HUDEP-2 (cell line): ENCODE results near the gene GMCL1.
"Not testable (repeated sequence)": the region's sequence is repeated elsewhere in the genome, so short reads cannot be mapped to it uniquely, and the experiment has no call there.

ENCODE experiments used
- DNase-seq, 76 experiments: peaks; one replicate each; lab custom pipeline; 2025; ENCODE audit not compliant: unreplicated experiment in 76 of 76; lab: John Stamatoyannopoulos, UW

GMCL1 gene, protein sequence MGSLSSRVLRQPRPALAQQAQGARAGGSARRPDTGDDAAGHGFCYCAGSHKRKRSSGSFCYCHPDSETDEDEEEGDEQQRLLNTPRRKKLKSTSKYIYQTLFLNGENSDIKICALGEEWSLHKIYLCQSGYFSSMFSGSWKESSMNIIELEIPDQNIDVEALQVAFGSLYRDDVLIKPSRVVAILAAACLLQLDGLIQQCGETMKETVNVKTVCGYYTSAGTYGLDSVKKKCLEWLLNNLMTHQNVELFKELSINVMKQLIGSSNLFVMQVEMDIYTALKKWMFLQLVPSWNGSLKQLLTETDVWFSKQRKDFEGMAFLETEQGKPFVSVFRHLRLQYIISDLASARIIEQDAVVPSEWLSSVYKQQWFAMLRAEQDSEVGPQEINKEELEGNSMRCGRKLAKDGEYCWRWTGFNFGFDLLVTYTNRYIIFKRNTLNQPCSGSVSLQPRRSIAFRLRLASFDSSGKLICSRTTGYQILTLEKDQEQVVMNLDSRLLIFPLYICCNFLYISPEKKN

DNA sequence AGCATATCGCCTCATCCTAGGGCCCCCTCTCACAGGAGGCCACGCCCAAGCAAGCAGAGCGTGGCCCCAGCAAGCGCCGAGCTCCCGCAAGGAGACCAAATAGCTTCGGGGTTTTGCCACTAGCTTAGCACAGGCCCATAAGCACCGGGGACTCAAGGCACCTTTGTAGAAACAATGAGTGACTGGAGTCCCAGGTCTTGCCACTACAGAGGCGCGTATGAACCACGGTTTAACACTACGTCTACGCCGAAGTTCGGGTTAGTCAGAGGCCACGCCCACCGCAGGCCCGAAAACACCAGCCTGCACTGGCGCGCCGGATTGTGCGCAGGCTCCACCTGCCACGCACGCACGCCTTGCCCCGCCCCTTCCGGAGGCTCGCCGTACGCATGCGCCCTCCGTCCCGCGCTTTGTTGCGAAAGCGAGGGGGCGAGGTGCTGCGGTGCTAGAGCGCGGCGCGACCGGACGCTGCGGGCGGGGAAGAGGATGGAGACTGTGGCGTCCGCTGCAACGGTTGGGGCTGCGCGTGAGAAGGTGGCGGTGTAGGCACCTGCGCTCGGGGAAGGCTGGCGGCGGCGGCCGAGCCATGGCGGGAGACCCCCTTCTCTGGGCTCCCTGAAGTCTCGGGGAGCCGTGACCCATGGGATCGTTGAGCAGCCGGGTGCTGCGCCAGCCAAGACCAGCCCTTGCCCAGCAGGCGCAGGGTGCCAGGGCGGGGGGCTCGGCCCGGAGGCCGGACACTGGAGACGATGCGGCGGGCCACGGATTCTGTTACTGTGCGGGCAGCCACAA, at the start of gene GMCL1:
TSS of gene GMCL1 (plus strand) at position 405 of the 789 bp plus-strand sequence. CDS start at position 638, 233 bp downstream.
- peak in 75 of 76 experiments; percentile 30 to 98 (median 93) for DNase-seq

DNA sequence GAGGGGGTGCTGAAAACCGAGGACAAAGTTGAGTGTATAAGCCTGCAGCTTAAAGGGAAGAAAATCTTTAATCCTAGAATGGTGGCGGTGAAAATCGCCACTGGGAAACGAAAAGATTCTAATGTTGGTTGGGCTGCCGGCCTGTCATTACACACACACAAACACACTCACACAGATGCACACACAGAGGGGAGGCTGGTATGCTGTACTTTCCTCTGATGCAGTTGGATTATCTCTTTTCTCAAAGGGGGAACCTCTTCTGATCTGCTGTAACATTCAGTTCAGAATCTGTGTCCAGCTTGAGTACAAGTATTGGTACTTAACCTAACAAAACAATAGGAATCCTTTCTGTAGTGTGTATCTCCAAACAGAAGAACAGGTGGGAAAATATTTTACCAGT, 48.5 kb upstream of the GMCL1 start:
- no peak for DNase-seq

DNA sequence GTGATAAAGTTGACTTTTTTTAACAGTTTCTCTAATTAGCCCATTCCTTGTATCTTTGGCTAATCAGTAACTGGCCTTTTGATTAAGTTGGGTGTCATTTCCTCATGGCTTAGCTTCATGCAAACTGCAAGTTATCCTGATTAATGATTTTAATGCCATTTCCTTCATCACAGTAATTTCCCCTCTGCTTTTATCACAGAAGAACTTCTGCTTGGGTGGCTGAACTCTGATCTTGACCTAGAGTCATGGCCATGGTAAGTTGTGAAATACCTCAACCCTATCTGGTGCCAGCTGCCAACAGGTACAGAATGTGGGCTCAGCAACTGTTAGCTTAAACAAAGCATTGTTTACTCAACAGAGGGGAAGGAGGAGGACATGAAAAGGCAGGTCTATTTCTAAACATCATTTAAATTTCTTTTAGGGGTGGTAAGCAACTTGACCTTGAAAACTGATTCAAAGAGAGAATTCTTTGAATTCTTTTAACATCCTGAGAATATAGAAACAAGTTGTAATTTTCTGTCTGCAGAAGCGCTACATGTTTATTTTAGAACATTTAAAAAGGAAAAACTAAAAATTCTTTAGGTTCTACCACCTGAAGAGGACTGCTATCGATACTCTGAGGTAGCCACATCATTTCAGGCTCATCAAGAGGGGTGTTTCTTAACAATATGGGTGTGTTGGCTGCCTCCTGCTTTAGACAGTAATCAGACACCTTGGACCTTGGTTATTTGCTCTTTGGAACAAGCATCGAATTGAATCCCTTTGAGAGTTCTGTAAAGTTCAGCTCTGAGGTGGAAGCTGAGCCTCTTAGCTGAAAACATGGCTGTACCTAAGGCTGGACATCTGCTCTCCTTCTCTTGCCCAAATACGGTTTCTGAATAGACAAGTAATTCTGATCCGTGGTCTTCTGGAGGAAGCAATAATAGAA, 47.9 kb upstream of the GMCL1 start:
- DNase-seq = peak in 2 of 76 experiments; percentile 9 to 35

DNA sequence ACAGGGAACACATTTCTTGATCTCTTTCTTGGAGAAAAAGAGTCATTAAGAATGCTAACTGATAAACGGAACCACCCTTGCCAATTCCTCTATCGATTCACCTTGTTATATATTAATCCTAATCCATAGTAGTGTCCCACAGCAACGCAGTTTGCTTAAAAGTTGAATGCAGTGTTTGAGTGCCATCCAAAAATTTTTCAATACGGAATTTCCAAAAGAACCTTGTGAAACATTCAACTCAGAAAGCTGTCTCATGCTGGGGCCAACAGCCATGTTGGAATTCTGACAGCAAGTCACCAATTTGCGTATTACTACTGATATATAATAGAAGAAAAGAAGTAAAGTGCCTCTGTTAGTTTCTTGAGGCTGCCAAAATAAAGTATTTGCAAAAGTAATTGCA, 45.2 kb upstream of the GMCL1 start:
- DNase-seq = no peak

DNA sequence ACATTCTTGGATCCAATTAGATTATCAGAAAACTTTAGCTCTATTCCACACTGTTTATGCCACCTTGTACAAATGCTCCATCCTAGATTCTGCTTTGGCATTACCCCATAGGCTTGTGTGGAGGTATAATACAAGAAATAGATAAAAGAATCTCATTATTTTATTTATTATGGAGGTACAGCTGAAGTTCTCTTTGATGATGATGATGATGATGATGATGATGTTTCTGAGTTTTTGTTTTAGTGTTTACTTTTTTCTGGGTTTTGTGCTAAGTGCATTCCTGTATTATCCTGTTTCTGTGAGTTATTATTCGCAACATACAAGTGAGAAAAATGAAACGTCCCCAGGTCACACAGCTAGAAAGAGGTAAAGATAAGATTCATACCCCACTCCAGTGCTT, 44.1 kb upstream of the GMCL1 start:
- no peak for DNase-seq

DNA sequence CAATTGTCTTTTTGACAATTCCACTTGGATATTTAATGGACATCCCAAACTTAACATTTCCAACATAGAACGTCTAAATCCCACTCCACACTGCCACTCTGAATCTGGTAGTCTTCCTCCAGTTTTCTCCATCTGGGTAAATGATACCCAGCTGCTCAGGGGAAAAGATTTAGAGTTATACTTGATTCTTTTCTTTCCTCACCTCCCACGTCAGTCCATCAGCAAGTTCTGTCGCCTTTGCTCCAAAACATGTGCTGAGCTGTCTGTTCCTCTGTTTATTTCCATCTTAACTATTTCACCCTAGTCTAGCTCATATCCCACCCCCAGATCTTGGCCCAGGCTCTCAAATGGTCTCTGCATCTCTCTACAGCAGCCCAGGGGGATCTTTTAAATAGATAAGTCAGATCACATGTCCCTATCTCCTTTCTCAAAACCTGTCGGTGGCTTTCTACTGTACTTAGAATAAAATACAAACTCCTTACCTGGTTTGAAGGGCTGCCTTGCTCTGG, 43.4 kb upstream of the GMCL1 start:
- DNase-seq = no peak

DNA sequence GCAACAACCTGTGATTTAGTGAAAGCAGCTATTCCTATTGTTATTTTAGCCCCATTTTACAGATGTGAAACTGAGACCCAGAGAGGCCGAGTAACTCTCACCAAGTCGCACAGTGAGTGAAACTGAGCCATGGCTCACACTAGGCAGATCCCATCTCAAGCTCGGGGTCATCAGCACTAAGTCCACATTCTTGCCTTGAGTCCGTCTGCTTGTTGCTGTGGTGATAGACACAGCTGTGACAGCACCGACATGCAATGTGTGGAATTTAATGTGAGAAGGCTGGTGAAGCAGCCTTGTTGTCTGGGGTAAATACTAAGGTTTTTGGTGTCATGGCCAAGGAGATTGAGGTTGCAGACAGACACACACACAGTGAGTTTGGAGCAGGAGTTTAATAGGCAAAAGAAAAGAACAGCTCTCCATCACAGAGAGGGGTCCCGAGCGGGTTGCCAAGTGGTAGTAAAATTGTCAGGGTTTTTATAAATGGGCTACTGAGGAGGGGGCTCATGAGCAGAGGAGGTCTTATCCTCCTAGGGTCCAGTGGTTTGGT, 40.2 kb upstream of the GMCL1 start:
- DNase-seq = no peak

DNA sequence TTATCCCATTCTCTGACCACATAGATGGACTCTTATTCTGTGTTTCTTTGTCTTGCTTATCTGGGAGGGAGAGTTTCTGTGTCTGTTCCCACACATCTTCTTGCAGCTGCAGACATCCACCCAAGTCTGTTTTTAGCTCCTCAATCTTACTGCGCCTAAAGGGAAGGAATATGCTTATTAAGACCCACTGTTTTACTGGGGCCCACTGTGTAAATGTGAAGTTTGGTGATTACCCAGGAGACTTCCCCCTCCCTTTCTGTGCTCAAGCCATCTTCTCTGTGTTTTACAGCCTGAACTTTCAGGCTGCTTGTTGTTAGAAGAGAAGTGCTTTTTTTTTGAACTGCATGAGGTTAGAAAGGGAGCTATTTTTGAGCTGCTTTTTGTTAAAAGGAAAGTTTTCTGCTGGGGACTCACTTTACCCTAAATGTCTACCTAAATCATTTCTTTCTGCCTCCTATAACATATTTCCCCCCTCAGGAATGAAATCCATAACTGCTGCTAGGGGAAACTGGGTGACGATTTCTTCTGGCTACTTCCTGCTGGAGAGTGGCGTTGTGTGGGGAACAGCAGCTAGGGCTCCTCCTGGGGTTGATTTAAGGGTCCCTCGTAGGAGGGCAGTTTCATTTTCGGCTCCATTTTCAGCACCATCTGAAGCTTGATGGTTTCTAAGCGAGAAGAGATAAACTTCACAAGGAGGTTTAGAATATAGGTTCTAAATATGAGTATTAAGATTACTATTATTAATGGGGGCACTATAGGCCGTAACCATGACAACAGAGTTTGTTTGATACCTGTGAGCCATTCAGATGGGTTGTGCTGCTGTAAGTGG, 39.5 kb upstream of the GMCL1 start:
- no peak for DNase-seq

DNA sequence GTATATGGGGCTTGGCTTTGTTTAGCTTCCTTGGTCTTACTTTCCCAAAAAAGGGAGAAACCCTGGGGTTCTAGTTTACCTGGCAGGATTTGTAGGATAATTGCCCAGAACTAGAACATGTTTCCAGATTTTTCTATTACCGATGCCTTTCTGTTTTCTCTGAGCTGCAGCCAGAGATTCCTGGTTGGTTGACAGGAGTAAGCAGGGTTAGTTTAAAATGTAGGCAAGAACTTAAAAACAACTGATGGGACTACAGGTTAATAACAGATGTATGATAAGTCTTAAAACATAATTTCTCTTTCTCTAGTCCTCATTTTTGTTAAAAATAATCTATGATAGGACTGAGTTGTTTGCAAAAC, 38.9 kb upstream of the GMCL1 start:
- no peak for DNase-seq

DNA sequence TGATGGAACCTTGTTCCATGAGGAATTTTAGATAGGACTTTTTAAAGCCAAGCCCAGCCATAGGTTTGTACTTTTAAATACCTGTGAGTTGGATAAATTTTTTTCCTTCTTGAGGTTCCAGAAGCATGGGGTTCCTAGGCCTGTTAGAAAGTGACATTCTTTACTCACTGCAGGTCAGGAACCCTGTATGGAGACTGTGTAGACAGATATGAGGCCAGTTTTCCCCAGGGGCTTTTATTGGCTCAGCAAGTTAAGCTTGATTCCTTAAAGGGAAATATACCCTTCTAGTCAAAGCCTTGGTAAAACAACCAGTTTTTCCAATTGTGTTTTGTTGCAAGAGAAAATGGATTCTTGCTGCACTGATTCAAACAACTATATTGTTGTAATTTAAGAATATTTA, 38.4 kb upstream of the GMCL1 start:
- DNase-seq = no peak

DNA sequence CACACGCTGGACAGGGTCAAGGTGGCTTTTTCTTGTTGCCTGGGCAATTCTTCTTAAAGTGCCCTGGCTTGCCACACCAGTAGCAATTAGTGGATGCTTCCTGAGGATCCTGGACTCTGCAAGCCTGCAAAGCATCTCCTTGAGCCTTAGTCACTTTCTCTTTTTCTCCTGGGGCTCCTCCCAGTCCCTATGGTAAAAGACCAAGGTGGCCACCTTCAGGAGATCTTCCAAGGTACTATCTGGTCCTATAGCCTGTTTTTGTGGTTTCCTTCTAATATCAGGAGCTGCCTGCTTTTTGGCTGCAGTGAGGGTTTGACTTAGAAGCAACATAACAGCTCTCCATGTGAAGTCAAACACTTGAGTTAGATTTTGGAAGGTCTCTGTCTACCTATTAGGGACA, 33.3 kb upstream of the GMCL1 start:
- peak in 13 of 76 experiments; percentile 4 to 36 (median 24) for DNase-seq

DNA sequence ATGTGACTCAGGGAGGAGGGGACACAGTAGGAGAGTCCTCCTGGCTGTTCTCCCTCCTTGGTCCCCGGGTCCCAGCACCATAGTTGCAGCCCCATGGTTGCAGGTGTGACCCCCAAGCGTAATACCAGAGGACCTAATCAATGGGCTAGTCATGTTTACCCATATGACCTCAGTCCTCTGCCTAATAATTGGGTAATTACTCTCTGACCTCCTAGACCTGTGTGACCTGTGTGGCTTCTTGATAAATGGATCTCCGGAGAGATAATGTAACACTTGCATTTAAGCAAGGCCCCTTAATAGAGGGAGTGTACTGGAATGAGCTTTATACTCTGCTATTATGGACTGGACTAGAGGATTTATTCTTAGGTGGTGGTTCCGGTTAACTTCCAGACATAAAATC, 32.2 kb upstream of the GMCL1 start:
- no peak for DNase-seq

DNA sequence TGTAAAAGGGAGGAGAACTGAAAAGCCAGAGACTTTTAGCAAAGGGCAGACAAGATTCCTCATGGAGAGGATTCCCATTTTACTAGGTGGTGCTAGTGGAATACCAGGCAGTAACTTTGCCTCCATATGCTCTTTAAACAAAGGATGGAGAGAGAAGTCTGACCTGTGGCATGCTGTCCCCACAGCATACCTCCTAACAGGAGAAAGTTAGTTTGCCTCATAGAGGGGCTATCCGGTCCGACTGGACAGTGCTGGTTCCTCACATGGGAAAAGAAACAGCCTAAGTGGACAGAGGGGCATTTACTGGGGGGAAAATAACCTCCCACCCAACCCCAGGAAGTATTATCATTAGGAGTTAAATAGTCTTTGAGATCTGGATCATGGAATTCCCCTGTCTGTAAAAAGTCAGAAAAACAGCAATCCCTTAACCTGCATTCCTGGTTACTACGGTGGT, 31.6 kb upstream of the GMCL1 start:
- DNase-seq = no peak

DNA sequence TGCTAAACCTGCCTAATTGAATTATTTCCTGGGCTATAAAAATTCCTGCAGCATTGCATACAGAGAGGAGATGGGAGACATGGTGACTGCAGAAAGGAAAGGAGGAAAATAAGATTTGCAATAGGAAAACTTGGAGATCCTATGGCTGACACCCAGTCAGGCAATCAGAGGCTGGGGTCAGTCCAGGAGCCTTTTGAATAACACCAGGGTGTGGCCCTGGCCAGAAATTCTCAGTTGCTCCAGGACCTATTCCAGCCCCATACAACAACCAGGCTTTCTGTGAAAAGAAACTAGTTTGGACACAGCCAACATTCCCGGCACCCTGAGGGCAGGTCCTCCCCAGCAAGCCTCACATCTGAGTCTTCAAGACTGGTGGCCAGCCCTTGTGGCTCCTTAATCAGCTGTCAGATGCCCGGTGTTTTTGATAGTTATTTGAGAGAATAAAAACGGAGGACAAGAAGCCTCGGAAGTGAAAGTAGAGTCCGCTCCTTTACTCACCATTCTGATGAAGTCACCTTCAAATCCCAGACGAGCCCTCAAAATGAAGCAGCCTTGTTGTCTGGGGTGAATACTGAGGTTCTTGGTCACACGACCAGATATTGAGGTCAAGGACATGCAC, 31.1 kb upstream of the GMCL1 start:
- DNase-seq = peak in 4 of 76 experiments; percentile 16 to 64 (median 48)

DNA sequence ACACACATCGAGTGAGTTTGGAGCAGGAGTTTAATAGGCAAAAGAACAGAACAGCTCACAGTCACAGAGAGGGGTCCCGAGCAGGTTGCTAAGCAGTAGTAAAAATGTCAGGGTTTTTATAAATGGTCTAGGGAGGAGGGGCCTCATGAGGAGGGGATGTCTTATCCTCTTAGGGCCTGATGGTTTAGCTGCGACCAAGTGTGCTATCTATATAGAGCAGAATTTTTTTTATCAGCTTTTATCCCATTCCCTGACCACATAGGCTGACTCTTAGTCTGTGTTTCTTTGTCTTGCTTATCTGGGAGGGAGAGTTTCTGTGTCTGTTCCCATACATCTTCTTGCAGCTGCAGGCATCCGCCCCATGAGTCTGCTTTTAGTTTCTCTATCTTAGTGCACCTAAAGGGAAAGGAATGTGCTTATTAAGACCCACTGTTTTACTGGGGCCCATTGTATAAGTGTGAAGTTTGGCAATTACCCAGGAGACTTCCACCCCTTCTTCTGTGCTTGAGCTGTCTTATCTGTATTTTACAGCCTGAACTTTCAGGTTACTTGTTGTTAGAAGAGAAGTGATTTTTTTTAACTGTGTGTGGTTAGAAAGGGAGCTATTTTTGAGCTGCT, 30.4 kb upstream of the GMCL1 start:
- DNase-seq = peak in 74 of 76 experiments; percentile 38 to 98 (median 86)

DNA sequence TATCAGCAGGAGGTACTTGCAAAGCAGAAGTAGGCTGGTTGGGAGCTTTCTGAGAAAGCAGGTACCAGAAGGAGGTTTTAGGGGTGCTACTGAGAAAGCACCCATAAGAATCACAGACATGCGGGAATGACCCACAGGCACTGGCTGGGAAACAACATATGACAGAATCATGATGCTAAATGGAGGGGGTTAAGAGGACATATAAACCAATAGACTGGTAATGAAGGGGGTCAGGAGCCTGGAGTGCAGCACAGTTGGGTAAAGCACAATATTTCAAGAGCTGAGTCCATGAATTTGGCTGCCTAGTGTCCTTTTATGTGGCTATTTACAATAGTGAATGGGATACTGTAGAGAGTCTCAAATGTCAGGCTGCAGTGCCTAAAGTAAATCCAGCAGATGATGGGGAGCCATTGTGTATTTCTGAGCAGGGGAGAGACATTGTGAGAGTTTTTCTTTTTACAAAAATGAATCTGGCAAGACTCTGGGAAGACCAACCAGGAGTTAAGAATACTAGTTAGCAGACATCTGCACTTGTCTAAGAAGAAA, 27.6 kb upstream of the GMCL1 start:
- no peak for DNase-seq

DNA sequence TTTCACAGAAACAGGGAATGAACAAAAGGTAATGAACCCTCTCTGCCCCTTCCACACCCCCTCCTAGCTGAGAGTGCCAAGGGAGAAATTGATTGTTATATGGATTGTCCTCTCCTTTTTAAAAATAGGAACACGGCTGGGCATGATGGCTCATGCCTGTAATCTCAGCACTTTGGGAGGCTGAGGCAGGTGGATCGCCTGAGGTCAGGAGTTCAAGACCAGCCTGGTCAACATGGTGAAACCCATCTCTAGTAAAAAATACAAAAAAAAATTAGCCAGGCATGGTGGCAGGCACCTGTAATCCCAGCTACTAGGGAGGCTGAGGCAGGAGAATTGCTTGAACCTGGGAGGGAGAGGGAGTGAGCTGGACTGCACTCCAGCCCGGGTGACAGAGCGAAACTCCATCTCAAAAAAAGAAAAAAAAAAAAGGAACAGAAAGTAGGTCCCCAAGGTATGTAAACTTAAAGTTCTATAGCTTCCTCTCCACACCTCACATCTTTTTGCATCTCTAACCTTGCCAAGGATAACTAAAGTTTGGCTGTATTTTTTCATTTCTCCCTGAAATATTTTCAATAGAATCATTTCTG, 26.6 kb upstream of the GMCL1 start:
- DNase-seq = not testable (repeated sequence)

DNA sequence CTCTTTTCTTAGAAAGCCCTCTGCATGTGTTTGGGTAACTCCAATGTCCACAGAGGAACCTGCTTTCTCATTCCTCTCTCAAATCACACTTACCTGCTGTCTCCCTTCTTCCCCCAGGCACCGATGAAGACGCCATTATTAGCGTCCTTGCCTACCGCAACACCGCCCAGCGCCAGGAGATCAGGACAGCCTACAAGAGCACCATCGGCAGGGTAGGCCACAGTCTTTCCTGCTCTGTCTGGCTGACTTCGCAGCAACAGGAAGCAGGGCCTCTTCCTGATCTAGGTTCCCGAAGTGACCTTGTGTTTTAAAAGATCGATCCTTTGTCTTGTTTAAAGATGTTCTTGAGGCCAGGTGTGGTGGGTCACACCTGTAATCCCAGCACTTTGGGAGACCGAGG, 25.0 kb upstream of the GMCL1 start:
- no peak for DNase-seq
